HepG2 (cell line): ENCODE data around the gene IL27RA. TPM values are rescaled to one million over a fixed set of nuclear protein-coding genes. Genes with fewer than 3 reads are reported as not detected.

Experiments used
- AKAP8 ChIP-seq: sonication (generic); formaldehyde crosslinking; IDR thresholded peaks from 2 replicates; pipeline ENCODE4 v1.5.1; 2020; ENCODE audit warnings: mild to moderate bottlenecking, missing genetic modification reagents
- FOXJ3 ChIP-seq: sonication (generic); formaldehyde crosslinking; IDR thresholded peaks from 2 replicates; pipeline ENCODE4 v1.4.0; 2020; ENCODE audit warnings: missing genetic modification reagents, mild to moderate bottlenecking, borderline replicate concordance
- IRF9 ChIP-seq: sonication (generic); formaldehyde crosslinking; IDR thresholded peaks from 2 replicates; pipeline ENCODE4 v1.8.0; 2022; ENCODE audit warnings: missing genetic modification reagents, mild to moderate bottlenecking, borderline replicate concordance
- MNT ChIP-seq: fragments of 450-650 bp; IDR thresholded peaks from 2 replicates; pipeline ENCODE4 v1.6.1; 2016
- NFE2L2 ChIP-seq: fragments of 150-350 bp; IDR thresholded peaks from 2 replicates; pipeline ENCODE4 v1.6.1; 2014; ENCODE audit warnings: low read length
- PAXIP1 ChIP-seq: sonication (generic); formaldehyde crosslinking; conservative IDR thresholded peaks from 2 replicates; pipeline ENCODE4 v1.4.0; 2020; ENCODE audit warnings: mild to moderate bottlenecking, missing genetic modification reagents, moderate library complexity
- POLR2A ChIP-seq, 2 experiments: IDR thresholded peaks; 2 replicates each; pipeline ENCODE4 v1.6.1; 2011; ENCODE audit warnings: low read depth in 2 of 2, low read length in 2 of 2, mild to moderate bottlenecking in 1 of 2, moderate library complexity in 1 of 2; ENCODE audit not compliant: insufficient read depth in 1 of 2
- RXRB ChIP-seq: IDR thresholded peaks from 2 replicates; pipeline ENCODE4 v1.6.1; 2016; ENCODE audit warnings: borderline replicate concordance, missing genetic modification reagents, missing compliant biosample characterization
- SCMH1 ChIP-seq: sonication (generic); formaldehyde crosslinking; IDR thresholded peaks from 2 replicates; pipeline ENCODE4 v1.9.0; 2021; ENCODE audit warnings: missing genetic modification reagents, mild to moderate bottlenecking, borderline replicate concordance
- SYNCRIP ChIP-seq: fragments of 200-400 bp; formaldehyde crosslinking; IDR thresholded peaks from 2 replicates; pipeline ENCODE4 v1.6.1; 2018; ENCODE audit warnings: mild to moderate bottlenecking, low read depth, low read length; ENCODE audit not compliant: insufficient read depth
- TMF1 ChIP-seq: sonication (generic); formaldehyde crosslinking; IDR thresholded peaks from 2 replicates; pipeline ENCODE4 v1.8.1; 2022; ENCODE audit warnings: low read depth, missing genetic modification reagents
- ZBTB37 ChIP-seq: sonication (generic); formaldehyde crosslinking; IDR thresholded peaks from 2 replicates; pipeline ENCODE4 v1.4.0; 2020; ENCODE audit warnings: mild to moderate bottlenecking, missing genetic modification reagents
- ZFP90 ChIP-seq: sonication (generic); formaldehyde crosslinking; IDR thresholded peaks from 2 replicates; pipeline ENCODE4 v1.8.0; 2022; ENCODE audit warnings: missing genetic modification reagents, mild to moderate bottlenecking, inconsistent platforms, borderline replicate concordance
- ZNF17 ChIP-seq: sonication (generic); formaldehyde crosslinking; IDR thresholded peaks from 2 replicates; pipeline ENCODE4 v1.5.0; 2020; ENCODE audit warnings: mild to moderate bottlenecking, missing genetic modification reagents
- ZNF20 ChIP-seq: sonication (generic); formaldehyde crosslinking; IDR thresholded peaks from 2 replicates; pipeline ENCODE4 v1.4.0; 2020; ENCODE audit warnings: mild to moderate bottlenecking, moderate library complexity, missing genetic modification reagents
- ZNF232 ChIP-seq: sonication (generic); formaldehyde crosslinking; IDR thresholded peaks from 2 replicates; pipeline ENCODE4 v1.4.0; 2020; ENCODE audit warnings: missing genetic modification reagents, borderline replicate concordance
- ZNF362 ChIP-seq: sonication (generic); formaldehyde crosslinking; IDR thresholded peaks from 2 replicates; pipeline ENCODE4 v1.4.0; 2020; ENCODE audit warnings: missing genetic modification reagents, mild to moderate bottlenecking, borderline replicate concordance
- ZNF383 ChIP-seq: sonication (generic); formaldehyde crosslinking; IDR thresholded peaks from 2 replicates; pipeline ENCODE4 v1.4.0; 2020; ENCODE audit warnings: missing genetic modification reagents, mild to moderate bottlenecking, borderline replicate concordance
- ZNF552 ChIP-seq: sonication (generic); formaldehyde crosslinking; IDR thresholded peaks from 2 replicates; pipeline ENCODE4 v1.9.0; 2022; ENCODE audit warnings: missing genetic modification reagents, mild to moderate bottlenecking, borderline replicate concordance
- ZNF841 ChIP-seq: sonication (generic); formaldehyde crosslinking; IDR thresholded peaks from 2 replicates; pipeline ENCODE4 v1.8.1; 2023; ENCODE audit warnings: missing genetic modification reagents, borderline replicate concordance
- ZNF850 ChIP-seq: sonication (generic); formaldehyde crosslinking; conservative IDR thresholded peaks from 2 replicates; pipeline ENCODE4 v1.9.0; 2021; ENCODE audit warnings: mild to moderate bottlenecking, missing genetic modification reagents
- polyA plus RNA-seq, 8 experiments: library from polyadenylated mRNA; depleted of rRNA in 3 of 8; stranded (reverse) in 7 of 8; unstranded in 1 of 8; fragments of >200 nt; fragmentation: Illumina TruSeq in 4 of 8; extraction: Trizol in 4 of 8; gene quantifications; 2 replicates each; pipeline versions ENCODE4 v1.2.1 to v1.2.3, GENCODE V29; 2011 to 2016; ENCODE audit warnings: low read depth in 4 of 8, missing spikeins in 1 of 8, mixed read lengths in 1 of 8; ENCODE audit not compliant: insufficient read depth in 1 of 8
- total RNA-seq, 5 experiments: library from RNA; depleted of rRNA; stranded (reverse); fragments of >200 nt; fragmentation: Illumina TruSeq; extraction: Trizol; gene quantifications; 2 replicates each; pipeline ENCODE4 v1.2.3, GENCODE V29; 2016; ENCODE audit warnings: low read depth in 1 of 5

The IL27RA gene
- total and polyA plus RNA-seq, 2 of the 13 experiments (the other 11 are each of a cell fraction or from before 2014, with no cell fraction given), result 3.5 to 8.1 TPM

GRCh38 chr19:14006085-14006765, 25.3 kb upstream of the IL27RA start, which contains the start of gene RFX1 (continued):
- TF ChIP-seq FOXJ3 (CRISPR knock-in tag) (0 out of 2 replicates have a peak, but pooled peaks have one; percentile 11), ZBTB37 (CRISPR knock-in tag) (no peak), ZNF383 (CRISPR knock-in tag) (peak; percentile 79; the same call in 1 of the 2 replicates), ZNF362 (CRISPR knock-in tag) (no peak), NFE2L2 (no peak), ZNF232 (CRISPR knock-in tag) (no peak), PAXIP1 (CRISPR knock-in tag) (no peak), POLR2A (IDR thresholded peaks at IDR 0.05; ENCODE audit: insufficient read depth in 1 of 2, low read depth in 2 of 2, low read length in 2 of 2) (no peak; a peak in 1 of 4 replicates), RXRB (no peak; the same call in 1 of the 2 replicates), SCMH1 (no peak), ZNF20 (no peak), ZFP90 (no peak), ZNF841 (CRISPR knock-in tag) (no peak), ZNF17 (CRISPR knock-in tag) (no peak), SYNCRIP (no peak), ZNF850 (CRISPR knock-in tag) (no peak), TMF1 (CRISPR knock-in tag) (no peak), ZNF552 (CRISPR knock-in tag) (no peak), MNT (no peak), AKAP8 (CRISPR knock-in tag) (no peak), IRF9 (no peak)
